Neural progenitor cell (in vitro differentiated cells): ENCODE results near the gene CNOT4.

ENCODE experiments used
- EZH2 ChIP-seq: fragments of 200-600 bp; sonication (generic); IDR thresholded peaks from 2 replicates; pipeline ENCODE4 v1.6.1; 2017; ENCODE audit warnings: antibody characterized with exemption, mild to moderate bottlenecking, moderate library complexity
- EZH2phosphoT487 ChIP-seq: fragments of 200-600 bp; sonication (generic); IDR thresholded peaks from 2 replicates; pipeline ENCODE4 v1.6.1; 2017; ENCODE audit warnings: antibody characterized with exemption
- TF ChIP-seq, protein P1 (sequence below): fragments of 200-600 bp; sonication (generic); IDR thresholded peaks from 2 replicates; pipeline ENCODE4 v1.5.1; 2017; ENCODE audit warnings: antibody characterized with exemption, mild to moderate bottlenecking

GRCh38 chr7:135512135-135512887, 2.4 kb upstream of the CNOT4 start:
- TF ChIP-seq, protein P1, sequence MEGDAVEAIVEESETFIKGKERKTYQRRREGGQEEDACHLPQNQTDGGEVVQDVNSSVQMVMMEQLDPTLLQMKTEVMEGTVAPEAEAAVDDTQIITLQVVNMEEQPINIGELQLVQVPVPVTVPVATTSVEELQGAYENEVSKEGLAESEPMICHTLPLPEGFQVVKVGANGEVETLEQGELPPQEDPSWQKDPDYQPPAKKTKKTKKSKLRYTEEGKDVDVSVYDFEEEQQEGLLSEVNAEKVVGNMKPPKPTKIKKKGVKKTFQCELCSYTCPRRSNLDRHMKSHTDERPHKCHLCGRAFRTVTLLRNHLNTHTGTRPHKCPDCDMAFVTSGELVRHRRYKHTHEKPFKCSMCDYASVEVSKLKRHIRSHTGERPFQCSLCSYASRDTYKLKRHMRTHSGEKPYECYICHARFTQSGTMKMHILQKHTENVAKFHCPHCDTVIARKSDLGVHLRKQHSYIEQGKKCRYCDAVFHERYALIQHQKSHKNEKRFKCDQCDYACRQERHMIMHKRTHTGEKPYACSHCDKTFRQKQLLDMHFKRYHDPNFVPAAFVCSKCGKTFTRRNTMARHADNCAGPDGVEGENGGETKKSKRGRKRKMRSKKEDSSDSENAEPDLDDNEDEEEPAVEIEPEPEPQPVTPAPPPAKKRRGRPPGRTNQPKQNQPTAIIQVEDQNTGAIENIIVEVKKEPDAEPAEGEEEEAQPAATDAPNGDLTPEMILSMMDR = peak; percentile 61
- TF ChIP-seq EZH2 (no peak), EZH2phosphoT487 (no peak)
